Measurements from ENCODE around the gene SBF2. TPM values are rescaled to one million over a fixed set of nuclear protein-coding genes. Genes with fewer than 3 reads are reported as not detected.

SBF2 gene
- total and polyA plus RNA-seq, 11 donors = 10.4 to 33.9 (median 20.9) TPM

DNA sequence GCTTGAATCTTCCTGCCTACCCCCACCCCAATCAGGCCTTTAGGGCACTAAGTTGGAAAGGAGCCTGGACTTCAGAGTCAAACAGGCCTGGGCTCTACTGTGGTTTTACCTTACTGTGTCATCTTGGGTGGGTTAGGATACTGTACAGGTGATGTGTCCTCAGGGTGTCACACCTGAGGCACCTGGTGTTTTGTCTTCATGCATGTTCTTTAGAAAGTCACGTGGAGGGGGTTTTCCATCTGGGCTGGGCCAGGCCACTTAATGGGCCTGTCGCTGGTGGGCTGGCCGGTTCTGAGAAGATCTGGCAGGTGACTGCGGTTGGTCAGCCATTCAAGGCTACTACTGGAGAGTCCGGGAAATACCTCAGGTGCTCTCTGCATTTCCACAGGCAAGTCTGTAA is 537.6 kb downstream of the SBF2 start:
- no peak overlapping the region for H3K4me3 ChIP-seq
- no peak for TF ChIP-seq CTCF (IDR thresholded peaks at IDR 0.05)
- TF ChIP-seq POLR2A (IDR thresholded peaks at IDR 0.05) = no peak
- 91 to 96% (median 94%) methylated on average over 5 of the region's 5 CpGs for WGBS, 4 donors
- no peaks in the 10 kb centered on the region for H3K27me3 ChIP-seq
- H3K27ac ChIP-seq = peak overlapping the region in 1 of 12 donors; percentile 23
- no peaks in the 10 kb centered on the region for H3K9me3 ChIP-seq
- no peak for ATAC-seq
- intact Hi-C loops (cut with DNase I) = loop anchor here (5.0 to 10.0 kb wide), 10 partner anchors 46 to 571 kb away; partner anchors contain the start of genes ADM (in 4 of the 10) and WEE1 (in 1 of the 10)
- H3K36me3 ChIP-seq = peaks cover 0 to 15% (median 8%) of the 10 kb centered on the region in 9 donors
- peaks cover 4 to 68% (median 38%) of the 10 kb centered on the region in 12 donors for H3K4me1 ChIP-seq
- no peak for DNase-seq

DNA sequence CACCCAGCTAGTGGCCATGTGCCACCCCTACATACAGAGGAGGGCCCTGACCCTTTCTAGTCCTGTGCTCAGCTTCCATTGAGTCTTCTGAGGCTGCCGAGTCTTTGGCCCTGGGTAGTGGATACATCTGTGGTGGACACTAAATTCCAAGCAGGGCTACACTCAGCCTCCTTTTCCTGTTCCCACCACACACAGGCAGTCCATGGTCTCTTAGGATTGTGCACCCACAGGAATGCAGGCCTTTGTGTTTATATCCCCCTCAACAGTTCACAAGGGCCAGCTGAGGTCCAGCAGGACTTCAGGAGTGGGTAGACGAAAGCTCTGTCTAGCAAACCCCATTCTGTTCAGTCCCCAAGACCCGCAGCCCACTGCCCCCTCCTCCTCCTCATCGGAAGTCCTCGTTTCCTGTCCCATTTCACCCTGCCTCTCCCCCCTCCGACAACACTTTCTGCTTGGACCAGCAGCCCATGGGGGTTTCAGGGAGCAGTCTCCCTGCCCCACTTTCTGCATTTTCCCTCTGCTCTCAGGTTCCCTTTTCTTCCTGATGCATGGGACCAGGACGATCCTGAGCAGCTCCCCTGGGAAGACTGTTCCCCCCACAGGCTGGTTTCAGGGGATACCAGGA is 538.3 kb downstream of the SBF2 start:
- 43 to 50% (median 47%) methylated on average over 7 of the region's 7 CpGs for WGBS, 4 donors
- H3K36me3 ChIP-seq = peaks cover 0 to 23% (median 16%) of the 10 kb centered on the region in 9 donors
- ATAC-seq (no peak), DNase-seq (no peak)
- no peaks in the 10 kb centered on the region for H3K9me3 ChIP-seq
- H3K27me3 ChIP-seq = no peaks in the 10 kb centered on the region
- H3K4me1 ChIP-seq = peaks cover 4 to 65% (median 36%) of the 10 kb centered on the region in 12 donors
- peak overlapping the region in 2 of 12 donors; percentile 21 to 23 for H3K27ac ChIP-seq
- intact Hi-C loops (cut with DNase I) = loop anchor here (5.0 to 10.0 kb wide), 10 partner anchors 47 to 572 kb away; partner anchors contain the start of genes ADM (in 4 of the 10) and WEE1 (in 1 of the 10)
- TF ChIP-seq POLR2A (IDR thresholded peaks at IDR 0.05) (no peak), CTCF (IDR thresholded peaks at IDR 0.05) (no peak)
- H3K4me3 ChIP-seq = no peak overlapping the region

GRCh38 chr11:9754010-9754471 is 540.0 kb downstream of the SBF2 start:
- no peak for DNase-seq
- Histone ChIP-seq H3K9me3 (no peaks in the 10 kb centered on the region), H3K27ac (peak overlapping the region in 2 of 12 donors; percentile 3 to 16), H3K36me3 (peaks cover 0 to 39% (median 32%) of the 10 kb centered on the region in 9 donors), H3K27me3 (no peaks in the 10 kb centered on the region), H3K4me1 (peaks cover 0 to 48% (median 20%) of the 10 kb centered on the region in 12 donors), H3K4me3 (no peak overlapping the region)
- intact Hi-C loops (cut with DNase I) = loop anchor here in 5 of 10 donors (5.0 to 10.0 kb wide), 3 partner anchors 132 to 351 kb away; no protein-coding TSS in a partner anchor
- TF ChIP-seq POLR2A (IDR thresholded peaks at IDR 0.05) = no peak
- ATAC-seq = no peak
- WGBS, 4 donors = 86 to 93% (median 89%) methylated on average over 3 of the region's 3 CpGs

- H3K9me3 ChIP-seq = no peaks in the 10 kb centered on the region
- DNase-seq = no peak
- peaks cover 3 to 52% (median 20%) of the 10 kb centered on the region in 12 donors for H3K4me1 ChIP-seq
- no peak overlapping the region for H3K4me3 ChIP-seq
- TF ChIP-seq CTCF (IDR thresholded peaks at IDR 0.05) (no peak), POLR2A (IDR thresholded peaks at IDR 0.05) (no peak)
- H3K27ac ChIP-seq = no peak overlapping the region
- H3K27me3 ChIP-seq = no peaks in the 10 kb centered on the region
- peaks cover 0 to 49% (median 38%) of the 10 kb centered on the region in 9 donors for H3K36me3 ChIP-seq
- ATAC-seq = no peak
- WGBS, 4 donors = 82 to 91% (median 86%) methylated on average over 3 of the region's 3 CpGs
- intact Hi-C loops (cut with DNase I) = loop anchor here in 5 of 10 donors (5.0 to 10.0 kb wide), 3 partner anchors 131 to 352 kb away; no protein-coding TSS in a partner anchor
Observed at GRCh38 chr11:9753021-9753420, 541.0 kb downstream of the SBF2 start.
